K562 (cell line): ENCODE data around the gene CTBP2. TPM values are rescaled to one million over a fixed set of nuclear protein-coding genes. Genes with fewer than 3 reads are reported as not detected.

Experiments used
- ATAC-seq: fragments of 200-7000 bp; cut with Tn5 transposase; 3 replicates; pipeline ENCODE4 v1.9.1; 2020; ENCODE audit warnings: moderate library complexity
- BruUV-seq: library from RNA; stranded (reverse); fragments of 400-500 nt; replicated peaks from 2 replicates; lab custom pipeline; 2021; lab: Mats Ljungman, UMichigan
- CTCF ChIA-PET: fragments of 300-600 bp; formaldehyde crosslinking; extraction: SDS; loops from one replicate; lab custom pipeline; 2021; ENCODE audit warnings: low intra/inter-chr PET ratio; lab: Yijun Ruan, JAX
- POLR2A ChIA-PET: fragments of 300-600, 350-650 bp; sonication (Branson Sonifier 250); formaldehyde crosslinking; extraction: SDS; loops from one replicate; lab custom pipeline; 2021; ENCODE audit warnings: antibody characterized with exemption, inconsistent platforms; lab: Yijun Ruan, JAX
- DNase-seq, 4 experiments: peaks; one replicate each; pipeline versions ENCODE4 v3.0.0 to v3.0.0-alpha.2; 2011 to 2018; ENCODE audit warnings: low spot score in 3 of 4, mixed read lengths in 3 of 4; ENCODE audit errors: extremely low read depth in 1 of 4
- FAIRE-seq: peaks from 2 replicates; lab custom pipeline; 2011; peaks lifted over from hg19 to GRCh38; lab: Jason Lieb, UNC
- H2AFZ ChIP-seq: 2 replicates; pipeline ENCODE4 v1.6.0; 2011; ENCODE audit warnings: low read depth, low read length, control low read depth, inconsistent platforms
- H3K27ac ChIP-seq: fragments of 200-600 bp; 3 replicates; pipeline ENCODE4 v1.8.0; 2011; ENCODE audit warnings: low read depth, mild to moderate bottlenecking, control low read depth, inconsistent platforms, low read length, moderate library complexity, mixed read lengths; ENCODE audit errors: extremely low read depth
- H3K27me3 ChIP-seq, 2 experiments: fragments of 300-600 bp in 1 of 2; 2 replicates in 1 of 2; 3 replicates in 1 of 2; pipeline versions ENCODE4 v1.6.0 to v1.8.0; 2011; ENCODE audit warnings: inconsistent platforms in 2 of 2, low read length in 2 of 2, mild to moderate bottlenecking in 1 of 2, mixed read lengths in 1 of 2, moderate library complexity in 1 of 2; ENCODE audit not compliant: control insufficient read depth in 2 of 2, insufficient read depth in 2 of 2
- H3K36me3 ChIP-seq: fragments of 300-600 bp; 3 replicates; pipeline ENCODE4 v1.8.0; 2011; ENCODE audit warnings: mild to moderate bottlenecking, low read length, inconsistent platforms; ENCODE audit not compliant: control insufficient read depth, insufficient read depth
- H3K4me1 ChIP-seq, 2 experiments: fragments of 200-600 bp in 1 of 2; replicated peaks in 1 of 2; 2 replicates in 1 of 2; 3 replicates in 1 of 2; pipeline versions ENCODE4 v1.5.1 to v1.8.0; 2011; ENCODE audit warnings: inconsistent platforms in 2 of 2, low read length in 2 of 2, mild to moderate bottlenecking in 1 of 2, mixed read lengths in 1 of 2, moderate library complexity in 1 of 2; ENCODE audit not compliant: control insufficient read depth in 2 of 2, insufficient read depth in 2 of 2
- H3K4me2 ChIP-seq: 2 replicates; pipeline ENCODE4 v1.6.1; 2011; ENCODE audit warnings: low read length, control low read depth, inconsistent platforms, mixed read lengths; ENCODE audit not compliant: insufficient read depth
- H3K4me3 ChIP-seq: fragments of 200-600 bp; sonication (generic), shearing (Covaris generic); 2 replicates; pipeline ENCODE4 v1.5.1; 2016; ENCODE audit warnings: control low read depth, inconsistent platforms
- H3K79me2 ChIP-seq: fragments of 200-600 bp; 3 replicates; pipeline ENCODE4 v1.8.0; 2011; ENCODE audit warnings: low read length, inconsistent platforms; ENCODE audit not compliant: control insufficient read depth, insufficient read depth
- H3K9ac ChIP-seq, 2 experiments: 2 replicates each; pipeline versions ENCODE4 v1.6.0 to v1.6.1; 2011; ENCODE audit warnings: low read depth in 2 of 2, low read length in 2 of 2, control low read depth in 1 of 2, inconsistent platforms in 1 of 2, mild to moderate bottlenecking in 1 of 2, mixed read lengths in 1 of 2; ENCODE audit not compliant: insufficient read depth in 1 of 2
- H3K9me1 ChIP-seq: one replicate; pipeline ENCODE4 v1.6.0; 2011; ENCODE audit warnings: inconsistent platforms, mild to moderate bottlenecking, low read length, moderate library complexity; ENCODE audit not compliant: control insufficient read depth, insufficient read depth
- H3K9me3 ChIP-seq: replicated peaks from 2 replicates; pipeline ENCODE4 v1.5.1; 2011; ENCODE audit warnings: low read depth, low read length, inconsistent platforms; ENCODE audit not compliant: control insufficient read depth, insufficient read depth
- H4K20me1 ChIP-seq: replicated peaks from 2 replicates; pipeline ENCODE4 v1.6.1; 2011; ENCODE audit warnings: low read length, inconsistent platforms, mixed read lengths; ENCODE audit not compliant: control insufficient read depth, insufficient read depth
- SMAD3 ChIP-seq: fragments of 450-650 bp; formaldehyde crosslinking; conservative IDR thresholded peaks from 2 replicates; pipeline ENCODE4 v1.4.0; 2020; ENCODE audit warnings: mild to moderate bottlenecking
- SPI1 ChIP-seq: IDR thresholded peaks from 2 replicates; pipeline ENCODE4 v1.6.1; 2011; ENCODE audit warnings: low read depth, low read length, control low read depth, borderline replicate concordance
- ZNF584 ChIP-seq: fragments of 200-800 bp; sonication (Bioruptor generic); IDR thresholded peaks from 2 replicates; pipeline ENCODE4 v1.6.1; 2016; ENCODE audit warnings: low read depth, mild to moderate bottlenecking, missing genetic modification characterization, missing compliant biosample characterization
- WGBS: fragments of 100-300 bp; shearing (Covaris generic); methylation state at CpG from one replicate; pipeline ENCODE4 v1.1.6; 2016; ENCODE audit warnings: low coverage, mixed read lengths; ENCODE audit not compliant: insufficient coverage; ENCODE audit errors: missing lambda C conversion rate; 5-methylcytosine and 5-hydroxymethylcytosine counted together
- in situ Hi-C: fragments of 300-500 bp; cut with MboI; formaldehyde crosslinking; loops from 4 replicates; pipeline ENCODE4 v1.15.0; 2018; ENCODE audit warnings: inconsistent platforms, mixed read lengths
- intact Hi-C: fragments of 100-400 bp; cut with micrococcal nuclease; formaldehyde crosslinking; loops from 2 replicates; pipeline ENCODE4 v1.14.2; 2022
- polyA plus RNA-seq, 8 experiments: library from polyadenylated mRNA; depleted of rRNA in 4 of 8; stranded (reverse) in 5 of 8; unstranded in 3 of 8; fragments of >200 nt; fragmentation: Nextera tagmentation in 2 of 8; fragmentation: Illumina TruSeq in 1 of 8; extraction: Ambion mirVana in 2 of 8; extraction: Trizol in 1 of 8; gene quantifications; 2 replicates each; pipeline versions ENCODE4 v1.2.1 to v1.2.3, GENCODE V29; 2011 to 2014; ENCODE audit warnings: inconsistent platforms in 1 of 8, missing spikeins in 1 of 8
- total RNA-seq, 7 experiments: library from RNA; depleted of rRNA in 6 of 7; stranded (reverse); fragments of >200 nt in 6 of 7; fragmentation: Illumina TruSeq in 2 of 7; extraction: Trizol in 2 of 7; gene quantifications; 2 replicates each; pipeline versions ENCODE4 v1.2.1 to v1.2.3, GENCODE V29; 2011 to 2021; ENCODE audit warnings: low replicate concordance in 1 of 7
- TF ChIP-seq, protein P1 (sequence below), 2 experiments: fragments of 450-650 bp; conservative IDR thresholded peaks; 2 replicates each; pipeline ENCODE4 v1.6.1; 2017; ENCODE audit warnings: mild to moderate bottlenecking in 2 of 2, moderate library complexity in 2 of 2
- TF ChIP-seq, protein P2 (sequence below): fragments of 250-450 bp; sonication (Bioruptor Pico); IDR thresholded peaks from 2 replicates; pipeline ENCODE4 v1.5.0; 2020; ENCODE audit warnings: mild to moderate bottlenecking, borderline replicate concordance

The CTBP2 gene
- total and polyA plus RNA-seq, 9 of the 15 experiments (the other 6 are each of a cell fraction or from before 2014, with no cell fraction given) = 1.3 to 8.8 (median 5.1) TPM

DNA sequence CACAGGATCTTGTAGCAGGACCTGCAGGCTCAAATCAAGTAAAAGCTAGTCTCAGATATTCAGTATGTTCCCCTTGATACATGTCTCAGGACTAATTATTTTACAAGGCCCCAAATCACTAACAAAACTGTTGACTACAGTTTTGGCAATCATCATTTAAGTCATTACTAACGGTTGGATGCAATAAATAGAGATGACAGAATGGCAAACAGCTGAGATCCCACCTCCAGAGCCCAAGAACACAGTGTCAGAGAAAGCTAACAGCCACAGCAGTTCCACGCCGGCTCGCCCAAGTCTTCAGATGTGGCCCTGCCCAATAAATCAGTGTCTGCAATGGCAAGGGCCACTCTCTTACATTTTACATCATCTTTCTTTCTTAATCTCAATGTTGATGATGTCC is 87.6 kb downstream of the CTBP2 start:
- ATAC-seq = no peak

More for the DNA sequence above, 87.6 kb downstream of the CTBP2 start:
- no peak overlapping the region for H2AFZ ChIP-seq
- H3K27ac ChIP-seq = no peak overlapping the region
- H3K27me3 ChIP-seq = no peaks in the 10 kb centered on the region
- H3K4me3 ChIP-seq = no peak overlapping the region
- no peak overlapping the region for H3K4me2 ChIP-seq
- H3K4me1 ChIP-seq = no peaks in the 10 kb centered on the region; a peak in 1 of 5 replicates
- H3K9ac ChIP-seq = no peak overlapping the region
- ChIA-PET POLR2A (interaction anchor here (0.7 kb wide), 1 partner anchor 21 kb away, joined by 3 read pairs; no protein-coding TSS in a partner anchor), CTCF (no interaction called here)
- peaks cover 5% of the 10 kb centered on the region for H3K9me1 ChIP-seq
- DNase-seq (no peak), FAIRE-seq (no peak)
- WGBS = 20% methylated on average over 1 of the region's 4 CpGs
- in situ Hi-C loops = no loop called here
- peaks cover 46% of the 10 kb centered on the region for H3K79me2 ChIP-seq
- peaks cover 29% of the 10 kb centered on the region; the same call in 2 of the 3 replicates for H3K36me3 ChIP-seq
- H4K20me1 ChIP-seq = peaks cover 10% of the 10 kb centered on the region
- BruUV-seq = no TSS peak
- TF ChIP-seq, protein P1, sequence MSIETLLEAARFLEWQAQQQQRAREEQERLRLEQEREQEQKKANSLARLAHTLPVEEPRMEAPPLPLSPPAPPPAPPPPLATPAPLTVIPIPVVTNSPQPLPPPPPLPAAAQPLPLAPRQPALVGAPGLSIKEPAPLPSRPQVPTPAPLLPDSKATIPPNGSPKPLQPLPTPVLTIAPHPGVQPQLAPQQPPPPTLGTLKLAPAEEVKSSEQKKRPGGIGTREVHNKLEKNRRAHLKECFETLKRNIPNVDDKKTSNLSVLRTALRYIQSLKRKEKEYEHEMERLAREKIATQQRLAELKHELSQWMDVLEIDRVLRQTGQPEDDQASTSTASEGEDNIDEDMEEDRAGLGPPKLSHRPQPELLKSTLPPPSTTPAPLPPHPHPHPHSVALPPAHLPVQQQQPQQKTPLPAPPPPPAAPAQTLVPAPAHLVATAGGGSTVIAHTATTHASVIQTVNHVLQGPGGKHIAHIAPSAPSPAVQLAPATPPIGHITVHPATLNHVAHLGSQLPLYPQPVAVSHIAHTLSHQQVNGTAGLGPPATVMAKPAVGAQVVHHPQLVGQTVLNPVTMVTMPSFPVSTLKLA (conservative IDR thresholded peaks at IDR 0.05) = no peak
- TF ChIP-seq, protein P2, sequence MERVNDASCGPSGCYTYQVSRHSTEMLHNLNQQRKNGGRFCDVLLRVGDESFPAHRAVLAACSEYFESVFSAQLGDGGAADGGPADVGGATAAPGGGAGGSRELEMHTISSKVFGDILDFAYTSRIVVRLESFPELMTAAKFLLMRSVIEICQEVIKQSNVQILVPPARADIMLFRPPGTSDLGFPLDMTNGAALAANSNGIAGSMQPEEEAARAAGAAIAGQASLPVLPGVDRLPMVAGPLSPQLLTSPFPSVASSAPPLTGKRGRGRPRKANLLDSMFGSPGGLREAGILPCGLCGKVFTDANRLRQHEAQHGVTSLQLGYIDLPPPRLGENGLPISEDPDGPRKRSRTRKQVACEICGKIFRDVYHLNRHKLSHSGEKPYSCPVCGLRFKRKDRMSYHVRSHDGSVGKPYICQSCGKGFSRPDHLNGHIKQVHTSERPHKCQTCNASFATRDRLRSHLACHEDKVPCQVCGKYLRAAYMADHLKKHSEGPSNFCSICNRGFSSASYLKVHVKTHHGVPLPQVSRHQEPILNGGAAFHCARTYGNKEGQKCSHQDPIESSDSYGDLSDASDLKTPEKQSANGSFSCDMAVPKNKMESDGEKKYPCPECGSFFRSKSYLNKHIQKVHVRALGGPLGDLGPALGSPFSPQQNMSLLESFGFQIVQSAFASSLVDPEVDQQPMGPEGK = no peak
- TF ChIP-seq ZNF584 = no peak
- no peak for TF ChIP-seq SMAD3 (CRISPR knock-in tag)
- no peak for TF ChIP-seq SPI1
- H3K9me3 ChIP-seq = no peaks in the 10 kb centered on the region
- intact Hi-C loops = no loop called here
